HFFc6 (cell line): Measurements from ENCODE around the gene OPN3. TPM values are rescaled to one million over a fixed set of nuclear protein-coding genes. Genes with fewer than 3 reads are reported as not detected.

Experiments
- DNase-seq: peaks from one replicate; pipeline ENCODE4 v3.0.0-alpha.2; 2018
- H3K27ac Mint-ChIP-seq: 2 replicates; pipeline ENCODE4 v1.8.0; 2020; ENCODE audit warnings: mild to moderate bottlenecking, mixed read lengths
- H3K27me3 Mint-ChIP-seq: 2 replicates; pipeline ENCODE4 v1.8.0; 2021; ENCODE audit warnings: mild to moderate bottlenecking, moderate library complexity, mixed read lengths; ENCODE audit not compliant: insufficient read depth
- H3K36me3 Mint-ChIP-seq: 2 replicates; pipeline ENCODE4 v1.8.0; 2021; ENCODE audit warnings: low read depth, mixed read lengths
- H3K4me1 Mint-ChIP-seq: 2 replicates; pipeline ENCODE4 v1.8.0; 2020; ENCODE audit warnings: low read depth, mixed read lengths
- H3K4me3 Mint-ChIP-seq: 2 replicates; pipeline ENCODE4 v1.8.0; 2020; ENCODE audit warnings: mild to moderate bottlenecking, moderate library complexity, mixed read lengths
- H3K9me3 Mint-ChIP-seq: 2 replicates; pipeline ENCODE4 v1.8.0; 2020; ENCODE audit warnings: mild to moderate bottlenecking, mixed read lengths
- total RNA-seq, 6 experiments: library from RNA; stranded (reverse); fragmentation: NEBNext Ultra II Directional; extraction: Animal tissue kit (Norgen Biotek cat#: 25700); gene quantifications; 2 replicates in 1 of 6; 3 replicates in 5 of 6; pipeline ENCODE4 v1.2.3, GENCODE V29; 2021
- TF ChIP-seq, protein P1 (sequence below): fragments of 200-600 bp; sonication (generic); IDR thresholded peaks from 2 replicates; pipeline ENCODE4 v1.5.0; 2021; ENCODE audit warnings: antibody characterized with exemption, mild to moderate bottlenecking

OPN3 gene
- total RNA-seq, 6 experiments from 2014 or later: 7.3 to 13.1 (median 9.7) TPM

DNA sequence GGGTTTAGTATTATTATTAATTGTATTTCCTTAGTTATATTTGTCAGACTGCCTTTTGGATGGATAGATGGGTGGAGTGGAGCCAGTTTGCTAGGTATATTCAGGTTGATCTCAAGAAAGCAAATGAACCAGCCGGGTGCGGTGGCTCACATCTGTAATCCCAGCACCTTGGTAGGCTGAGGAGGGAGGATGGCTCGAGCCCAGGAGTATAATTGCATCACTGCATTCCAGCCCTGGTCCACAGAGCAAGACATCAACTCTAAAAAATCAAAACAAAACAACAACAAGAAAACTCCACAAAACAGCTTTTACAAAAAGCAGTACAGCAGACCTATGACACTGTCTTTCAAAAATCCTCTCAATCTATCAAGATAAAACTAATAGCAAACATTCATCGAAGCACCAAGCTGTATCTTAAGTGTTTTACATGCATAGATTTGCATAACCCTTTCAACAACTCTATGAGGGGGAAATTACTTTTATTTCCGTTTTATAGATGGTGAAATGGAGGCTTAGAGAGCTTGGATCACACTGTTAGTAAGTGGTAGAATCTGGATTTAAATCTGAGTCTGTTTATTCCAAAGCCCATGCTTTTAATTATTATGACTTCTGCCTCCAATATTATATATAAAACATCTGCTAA is 82.5 kb downstream of the OPN3 start:
- Mint-ChIP-seq H3K27me3 (peaks cover 7% of the 10 kb centered on the region), H3K9me3 (no peaks in the 10 kb centered on the region), H3K36me3 (no peaks in the 10 kb centered on the region), H3K27ac (no peak overlapping the region), H3K4me3 (no peak overlapping the region), H3K4me1 (no peaks in the 10 kb centered on the region)
- TF ChIP-seq, protein P1, sequence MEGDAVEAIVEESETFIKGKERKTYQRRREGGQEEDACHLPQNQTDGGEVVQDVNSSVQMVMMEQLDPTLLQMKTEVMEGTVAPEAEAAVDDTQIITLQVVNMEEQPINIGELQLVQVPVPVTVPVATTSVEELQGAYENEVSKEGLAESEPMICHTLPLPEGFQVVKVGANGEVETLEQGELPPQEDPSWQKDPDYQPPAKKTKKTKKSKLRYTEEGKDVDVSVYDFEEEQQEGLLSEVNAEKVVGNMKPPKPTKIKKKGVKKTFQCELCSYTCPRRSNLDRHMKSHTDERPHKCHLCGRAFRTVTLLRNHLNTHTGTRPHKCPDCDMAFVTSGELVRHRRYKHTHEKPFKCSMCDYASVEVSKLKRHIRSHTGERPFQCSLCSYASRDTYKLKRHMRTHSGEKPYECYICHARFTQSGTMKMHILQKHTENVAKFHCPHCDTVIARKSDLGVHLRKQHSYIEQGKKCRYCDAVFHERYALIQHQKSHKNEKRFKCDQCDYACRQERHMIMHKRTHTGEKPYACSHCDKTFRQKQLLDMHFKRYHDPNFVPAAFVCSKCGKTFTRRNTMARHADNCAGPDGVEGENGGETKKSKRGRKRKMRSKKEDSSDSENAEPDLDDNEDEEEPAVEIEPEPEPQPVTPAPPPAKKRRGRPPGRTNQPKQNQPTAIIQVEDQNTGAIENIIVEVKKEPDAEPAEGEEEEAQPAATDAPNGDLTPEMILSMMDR: no peak
- no peak for DNase-seq

- TF ChIP-seq, protein P1: no peak
- peaks cover 1% of the 10 kb centered on the region; the same call in 1 of the 2 replicates for H3K4me1 Mint-ChIP-seq
- no peak for DNase-seq
- no peak overlapping the region for H3K4me3 Mint-ChIP-seq
- H3K27me3 Mint-ChIP-seq: peaks cover 7% of the 10 kb centered on the region
- no peaks in the 10 kb centered on the region for H3K36me3 Mint-ChIP-seq
- no peaks in the 10 kb centered on the region for H3K9me3 Mint-ChIP-seq
- no peak overlapping the region for H3K27ac Mint-ChIP-seq
These were observed 83.1 kb downstream of the OPN3 start for GRCh38 chr1:241557031-241557430.

DNA sequence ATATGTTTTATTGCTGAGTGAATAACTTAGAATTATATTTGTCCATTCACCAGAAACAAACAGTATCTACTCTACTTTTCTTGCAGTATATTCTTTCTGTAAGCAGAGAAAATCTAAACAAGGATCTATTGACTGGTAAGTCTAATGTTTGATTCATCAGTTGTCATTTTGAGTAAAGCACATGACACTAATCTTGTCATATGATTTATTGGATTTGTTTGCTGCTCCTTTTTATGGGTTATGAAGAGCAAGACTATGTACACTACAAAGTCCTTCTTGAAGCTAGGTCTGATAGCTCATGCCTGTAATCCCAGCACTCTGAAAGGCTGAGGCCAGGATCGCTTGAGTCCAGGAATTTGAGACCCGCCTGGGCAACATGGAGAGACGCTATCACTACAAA is 84.6 kb downstream of the OPN3 start:
- no peaks in the 10 kb centered on the region for H3K36me3 Mint-ChIP-seq
- no peaks in the 10 kb centered on the region for H3K9me3 Mint-ChIP-seq
- TF ChIP-seq, protein P1: no peak
- H3K27ac Mint-ChIP-seq: no peak overlapping the region
- no peak for DNase-seq
- peaks cover 12% of the 10 kb centered on the region; the same call in 1 of the 2 replicates for H3K27me3 Mint-ChIP-seq
- H3K4me3 Mint-ChIP-seq: no peak overlapping the region
- H3K4me1 Mint-ChIP-seq: peaks cover 5% of the 10 kb centered on the region; the same call in 1 of the 2 replicates

- TF ChIP-seq, protein P1: no peak
- no peak for DNase-seq
- H3K4me1 Mint-ChIP-seq: peaks cover 5% of the 10 kb centered on the region; the same call in 1 of the 2 replicates
- no peaks in the 10 kb centered on the region for H3K36me3 Mint-ChIP-seq
- peaks cover 13% of the 10 kb centered on the region for H3K27me3 Mint-ChIP-seq
- H3K27ac Mint-ChIP-seq: no peak overlapping the region
- no peak overlapping the region for H3K4me3 Mint-ChIP-seq
- no peaks in the 10 kb centered on the region for H3K9me3 Mint-ChIP-seq
These were observed 86.1 kb downstream of the OPN3 start for GRCh38 chr1:241553886-241554592.

GRCh38 chr1:241551759-241552638 is 88.2 kb downstream of the OPN3 start:
- Mint-ChIP-seq H3K9me3 (no peaks in the 10 kb centered on the region), H3K36me3 (no peaks in the 10 kb centered on the region), H3K4me3 (no peak overlapping the region), H3K27me3 (peaks cover 15% of the 10 kb centered on the region), H3K27ac (no peak overlapping the region), H3K4me1 (peaks cover 5% of the 10 kb centered on the region; the same call in 1 of the 2 replicates)
- TF ChIP-seq, protein P1: no peak
- DNase-seq: no peak
